Prostate gland (tissue), 2 donors: Measurements from ENCODE around the gene ZFHX3. TPM values are rescaled to one million over a fixed set of nuclear protein-coding genes. Genes with fewer than 3 reads are reported as not detected.

Source experiments
- DNase-seq: peaks from one replicate; pipeline ENCODE4 v3.0.0-alpha.2; 2019; ENCODE audit warnings: low spot score
- H3K27ac ChIP-seq, 2 donors: fragments of 200-600 bp; sonication (generic); 2 replicates each; pipeline ENCODE4 v1.5.1; 2017 to 2019
- H3K27me3 ChIP-seq: fragments of 200-600 bp; sonication (generic); replicated peaks from 2 replicates; pipeline ENCODE4 v1.5.1; 2019; ENCODE audit not compliant: insufficient read depth
- H3K36me3 ChIP-seq, 2 donors: fragments of 200-600 bp; sonication (generic); 1 replicate in 1 of 2; 2 replicates in 1 of 2; pipeline versions ENCODE4 v1.5.1 to v1.8.1; 2017 to 2019
- H3K4me1 ChIP-seq: fragments of 200-600 bp; sonication (generic); replicated peaks from 2 replicates; pipeline ENCODE4 v1.5.1; 2019
- H3K4me3 ChIP-seq, 2 donors: fragments of 200-600 bp; sonication (generic); 2 replicates each; pipeline ENCODE4 v1.5.1; 2017 to 2019
- H3K9me3 ChIP-seq: fragments of 200-600 bp; sonication (generic); 2 replicates; pipeline ENCODE4 v1.5.1; 2017
- CTCF ChIP-seq, 4 experiments: fragments of 200-600 bp in 2 of 4; fragments of 450-650 bp in 2 of 4; sonication (generic) in 2 of 4; IDR thresholded peaks; 1 replicate in 3 of 4; 2 replicates in 1 of 4; pipeline ENCODE4 v1.5.1; 2016 to 2019; ENCODE audit warnings: antibody characterized with exemption in 4 of 4, mild to moderate bottlenecking in 2 of 4, moderate library complexity in 2 of 4
- POLR2A ChIP-seq: fragments of 450-650 bp; IDR thresholded peaks from one replicate; pipeline ENCODE4 v1.6.1; 2016; ENCODE audit warnings: antibody characterized with exemption, mild to moderate bottlenecking
- POLR2AphosphoS5 ChIP-seq: sonication (generic); formaldehyde crosslinking; IDR thresholded peaks from one replicate; pipeline ENCODE4 v1.6.1; 2017; ENCODE audit warnings: antibody characterized with exemption
- WGBS: methylation state at CpG from one replicate; pipeline ENCODE4 v1.1.5; 2018; 5-methylcytosine and 5-hydroxymethylcytosine counted together
- intact Hi-C: fragments of 100-400 bp; cut with DNase I; formaldehyde crosslinking; loops from one replicate; pipeline ENCODE4 v1.14.2; 2022
- total RNA-seq, 2 donors: library from RNA; depleted of rRNA; stranded (reverse); fragments of >200 nt; gene quantifications; one replicate each; pipeline ENCODE4 v1.1.0, GENCODE V29; 2016

Gene ZFHX3
- total RNA-seq, 2 donors from 2014 or later: 51.1 to 53.9 TPM

- H3K27ac ChIP-seq: peak overlapping the region; percentile 72 to 79
- 78% methylated on average over 5 of the region's 5 CpGs for WGBS
These were observed 20.0 kb upstream of the ZFHX3 start for GRCh38 chr16:73067671-73068540.

GRCh38 chr16:73066927-73067670 is 19.2 kb upstream of the ZFHX3 start:
- Histone ChIP-seq H3K27ac (peak overlapping the region in 1 of 2 donors; percentile 79), H3K36me3 (no peaks in the 10 kb centered on the region), H3K4me3 (peak overlapping the region; percentile 7 to 20), H3K9me3 (no peaks in the 10 kb centered on the region), H3K27me3 (no peaks in the 10 kb centered on the region), H3K4me1 (peaks cover 8% of the 10 kb centered on the region)
- 27% methylated on average over 14 of the region's 24 CpGs for WGBS
- no peak for DNase-seq
- TF ChIP-seq POLR2AphosphoS5 (no peak), POLR2A (no peak), CTCF (IDR thresholded peaks at IDR 0.05) (no peak)
- intact Hi-C loops: loop anchor here (5.0 kb wide), 1 partner anchor 105 kb away; no protein-coding TSS in a partner anchor

More at GRCh38 chr16:73067671-73068540, 20.0 kb upstream of the ZFHX3 start:
- peaks cover 8% of the 10 kb centered on the region for H3K4me1 ChIP-seq
- H3K27me3 ChIP-seq: no peaks in the 10 kb centered on the region
- no peak overlapping the region for H3K4me3 ChIP-seq
- no peaks in the 10 kb centered on the region for H3K9me3 ChIP-seq
- no peak for DNase-seq
- TF ChIP-seq CTCF (IDR thresholded peaks at IDR 0.05): no peak
- no peak for TF ChIP-seq POLR2A
- intact Hi-C loops: loop anchor here (5.0 kb wide), 1 partner anchor 104 kb away; no protein-coding TSS in a partner anchor
- no peaks in the 10 kb centered on the region for H3K36me3 ChIP-seq

GRCh38 chr16:73066331-73066926 is 18.5 kb upstream of the ZFHX3 start:
- Histone ChIP-seq H3K27me3 (no peaks in the 10 kb centered on the region), H3K4me1 (peaks cover 8% of the 10 kb centered on the region), H3K9me3 (no peaks in the 10 kb centered on the region), H3K4me3 (peak overlapping the region; percentile 7 to 20), H3K27ac (peak overlapping the region in 1 of 2 donors; percentile 79), H3K36me3 (no peaks in the 10 kb centered on the region)
- DNase-seq: no peak
- intact Hi-C loops: loop anchor here (5.0 kb wide), 1 partner anchor 106 kb away; no protein-coding TSS in a partner anchor
- TF ChIP-seq CTCF (IDR thresholded peaks at IDR 0.05): no peak
- no peak for TF ChIP-seq POLR2A
- TF ChIP-seq POLR2AphosphoS5: no peak
- WGBS: 23% methylated on average over 44 of the region's 49 CpGs

GRCh38 chr16:73065632-73066330 is 17.9 kb upstream of the ZFHX3 start:
- Histone ChIP-seq H3K27me3 (no peaks in the 10 kb centered on the region), H3K4me1 (peaks cover 8% of the 10 kb centered on the region), H3K27ac (no peak overlapping the region), H3K36me3 (no peaks in the 10 kb centered on the region), H3K9me3 (no peaks in the 10 kb centered on the region), H3K4me3 (peak overlapping the region in 1 of 2 donors; percentile 20)
- WGBS: 31% methylated on average over 43 of the region's 43 CpGs
- no peak for DNase-seq
- intact Hi-C loops: loop anchor here (5.0 kb wide), 1 partner anchor 107 kb away; no protein-coding TSS in a partner anchor
- TF ChIP-seq POLR2AphosphoS5 (no peak), POLR2A (peak; percentile 22)
